HuH-7 (cell line): ENCODE results near the gene ARHGAP31.

Experiments used
- DNase-seq: peaks from one replicate; pipeline ENCODE4 v3.0.0; 2011; ENCODE audit warnings: low spot score

Gene ARHGAP31

GRCh38 chr3:119382134-119382533 is 88.0 kb downstream of the ARHGAP31 start:
- DNase-seq: no peak

GRCh38 chr3:119388577-119388976 is 94.4 kb downstream of the ARHGAP31 start:
- no peak for DNase-seq

DNA sequence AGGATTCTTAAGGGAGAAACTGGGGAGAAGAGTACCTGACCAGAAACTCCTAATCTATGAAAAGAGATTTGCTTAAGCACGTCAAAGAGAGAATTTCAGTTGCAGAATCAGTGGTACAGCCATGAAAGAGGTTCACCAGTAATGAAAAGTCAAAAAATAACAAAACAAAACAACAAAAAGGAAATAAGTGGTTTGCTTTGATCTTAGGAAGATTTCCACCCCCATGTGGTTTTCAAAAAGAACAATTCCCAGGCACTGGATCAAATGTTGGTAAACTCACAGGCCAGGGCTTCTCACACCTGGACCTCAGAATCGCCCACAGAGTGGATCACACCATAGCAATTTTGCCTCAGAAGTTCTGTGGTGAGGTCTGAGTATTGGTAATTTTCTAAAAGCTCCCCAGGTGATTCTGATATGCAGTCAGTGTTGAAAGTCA is 101.8 kb downstream of the ARHGAP31 start:
- no peak for DNase-seq

- DNase-seq: no peak
Observed at GRCh38 chr3:119396870-119397269, 102.7 kb downstream of the ARHGAP31 start.

- DNase-seq: no peak
Observed at GRCh38 chr3:119400466-119400865, 106.3 kb downstream of the ARHGAP31 start.

GRCh38 chr3:119401069-119401468 is 106.9 kb downstream of the ARHGAP31 start:
- DNase-seq: no peak

DNA sequence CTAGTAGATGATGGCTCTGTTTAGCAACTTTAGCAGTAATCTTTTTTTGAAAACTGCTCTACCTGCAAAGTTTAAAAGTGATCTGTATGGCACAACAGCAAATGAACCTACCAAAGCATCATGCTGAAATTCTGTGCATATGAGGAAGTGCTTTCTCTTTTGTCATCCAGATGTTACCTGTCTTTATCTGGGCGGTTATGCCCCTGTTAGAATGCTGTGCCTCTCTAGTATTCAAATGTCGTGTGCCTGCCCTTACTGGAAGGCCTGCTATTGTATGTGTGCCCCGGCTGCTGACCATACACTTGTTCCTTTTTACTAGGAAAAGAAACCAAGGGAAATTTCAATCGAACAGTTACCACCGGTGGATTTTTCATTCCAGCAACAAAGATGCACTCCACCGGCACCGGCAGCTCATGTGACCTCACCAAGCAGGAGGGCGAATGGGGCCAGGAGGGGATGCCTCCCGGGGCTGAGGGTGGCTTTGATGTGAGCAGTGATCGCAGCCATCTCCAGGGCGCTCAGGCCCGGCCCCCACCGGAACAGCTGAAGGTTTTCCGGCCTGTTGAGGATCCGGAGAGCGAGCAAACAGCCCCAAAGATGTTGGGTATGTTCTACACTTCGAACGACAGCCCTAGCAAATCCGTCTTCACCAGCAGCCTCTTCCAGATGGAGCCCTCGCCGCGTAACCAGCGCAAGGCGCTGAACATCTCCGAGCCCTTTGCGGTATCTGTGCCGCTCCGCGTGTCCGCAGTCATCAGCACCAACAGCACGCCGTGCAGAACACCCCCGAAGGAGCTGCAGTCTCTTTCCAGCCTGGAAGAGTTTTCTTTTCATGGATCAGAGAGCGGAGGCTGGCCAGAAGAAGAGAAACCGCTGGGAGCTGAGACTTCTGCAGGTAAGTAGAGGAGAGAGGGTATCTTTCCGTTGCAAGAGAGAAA is 107.6 kb downstream of the ARHGAP31 start:
- DNase-seq: no peak

GRCh38 chr3:119402791-119403190 is 108.6 kb downstream of the ARHGAP31 start:
- no peak for DNase-seq

DNA sequence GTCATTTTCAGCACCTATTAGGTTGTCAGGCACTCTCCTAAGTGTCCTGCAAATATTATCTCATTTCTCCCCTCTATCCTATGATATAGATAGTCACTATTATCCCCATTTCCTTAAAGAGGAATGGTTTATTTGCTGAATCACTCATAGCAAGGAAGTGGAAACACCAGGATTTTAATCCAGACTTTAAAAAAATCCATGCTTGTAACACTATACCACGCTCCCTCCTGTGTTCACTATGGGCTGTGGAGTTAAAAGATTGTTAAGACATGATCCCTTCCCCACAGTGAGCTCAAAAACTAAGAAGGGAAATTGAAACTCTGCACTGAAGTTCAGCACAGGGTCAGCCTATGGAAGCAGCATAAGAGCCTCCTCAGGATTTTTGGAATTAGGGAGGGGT is 109.0 kb downstream of the ARHGAP31 start:
- DNase-seq: no peak

GRCh38 chr3:119405315-119405714 is 111.1 kb downstream of the ARHGAP31 start:
- DNase-seq: no peak

GRCh38 chr3:119408243-119408950 is 114.2 kb downstream of the ARHGAP31 start:
- no peak for DNase-seq

- no peak for DNase-seq
Observed at GRCh38 chr3:119409844-119410243, 115.7 kb downstream of the ARHGAP31 start.

- no peak for DNase-seq
Observed at GRCh38 chr3:119413603-119414280, 119.6 kb downstream of the ARHGAP31 start.

DNA sequence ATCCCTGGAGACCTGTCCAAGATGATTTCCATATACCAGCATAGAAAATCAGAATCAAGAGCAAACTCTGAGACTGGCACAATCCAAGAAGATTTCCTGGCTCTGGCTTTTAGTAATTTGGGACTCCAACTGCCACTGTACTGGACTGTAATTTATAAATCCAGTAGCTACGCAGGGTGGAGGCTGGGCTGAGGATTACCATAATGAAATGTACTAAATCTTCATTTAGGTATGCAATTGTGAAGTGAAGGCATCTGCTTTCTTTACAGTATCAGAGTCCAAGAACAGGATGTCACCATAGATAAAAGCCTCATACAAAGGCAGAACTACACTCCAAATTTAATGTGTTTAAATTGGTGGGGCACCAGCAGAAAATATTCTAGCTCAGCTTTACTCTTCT is 122.7 kb downstream of the ARHGAP31 start:
- no peak for DNase-seq

GRCh38 chr3:119417771-119418512 is 123.8 kb downstream of the ARHGAP31 start:
- DNase-seq: no peak

- no peak for DNase-seq
Observed at GRCh38 chr3:119418641-119419040, 124.5 kb downstream of the ARHGAP31 start.

DNA sequence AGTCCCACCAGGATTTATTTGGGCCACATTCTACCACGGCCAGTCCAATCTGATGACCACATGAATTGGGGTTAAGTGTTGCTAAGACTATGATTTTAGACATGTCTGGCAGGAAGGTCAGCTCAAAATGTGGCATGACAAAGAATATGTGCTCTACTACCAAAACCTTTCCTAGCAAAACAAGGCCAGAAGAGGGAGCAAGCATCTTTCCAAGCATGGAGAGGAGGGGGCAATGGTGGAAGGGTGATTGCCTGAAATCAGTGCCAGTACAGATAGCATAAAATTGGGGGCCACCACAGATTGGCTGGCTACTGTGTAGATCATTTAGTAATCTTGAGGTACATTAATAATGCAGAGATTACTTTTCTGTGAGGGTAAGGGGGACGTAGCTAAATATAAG is 126.0 kb downstream of the ARHGAP31 start:
- DNase-seq: no peak

GRCh38 chr3:119427669-119428068 is 133.5 kb downstream of the ARHGAP31 start:
- no peak for DNase-seq

DNA sequence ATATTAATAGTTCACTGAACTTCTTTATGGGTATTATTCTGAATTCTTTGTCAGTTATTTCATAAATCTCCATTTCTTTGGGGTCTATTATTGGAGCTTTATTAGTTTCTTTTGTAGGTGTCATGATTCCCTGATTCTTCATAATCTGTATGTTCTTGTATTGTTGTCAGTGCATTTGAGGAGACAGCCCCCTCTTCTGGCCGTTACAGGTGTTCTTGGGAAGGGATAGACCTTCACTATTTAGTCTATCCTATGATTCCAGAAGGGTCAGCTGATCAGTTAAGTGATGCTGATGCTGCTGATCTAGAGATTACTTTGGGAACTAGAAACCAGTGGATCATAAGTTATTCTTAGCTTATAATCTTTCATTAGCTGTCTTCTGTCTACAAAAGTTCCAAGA is 134.4 kb downstream of the ARHGAP31 start:
- no peak for DNase-seq

DNA sequence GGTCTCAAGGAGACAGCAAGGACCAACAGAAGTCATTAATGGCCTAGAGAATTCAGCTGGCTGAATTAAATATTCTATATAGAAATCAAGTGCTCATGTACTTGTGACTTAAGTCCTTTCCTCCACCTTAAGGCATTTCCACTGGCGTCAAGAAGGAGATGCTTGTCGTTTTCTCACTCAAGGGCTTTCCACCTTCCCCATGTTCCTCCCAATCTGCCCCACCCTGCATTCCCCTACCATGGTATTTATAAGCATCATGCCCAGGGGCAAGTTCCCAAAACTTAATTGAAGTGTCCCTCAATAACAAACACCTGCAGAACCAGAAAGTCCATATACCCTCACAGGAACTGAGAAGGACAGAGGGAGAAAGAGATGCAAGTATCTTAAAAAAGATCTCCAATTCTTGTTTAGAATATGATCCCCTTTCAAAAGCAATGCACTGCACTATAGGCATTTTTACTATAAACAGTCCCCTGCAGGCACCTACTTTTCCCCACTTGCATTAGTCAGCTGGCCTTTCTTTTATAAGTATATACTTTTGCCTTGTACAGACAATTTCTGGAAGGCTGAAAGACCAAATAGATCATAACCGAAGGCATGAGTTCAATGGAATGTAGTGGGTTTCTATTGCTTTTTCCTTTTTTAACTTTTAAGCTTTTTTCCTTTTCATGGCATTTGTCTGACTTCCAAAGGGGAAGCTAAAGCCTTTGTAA is 139.6 kb downstream of the ARHGAP31 start:
- no peak for DNase-seq

DNA sequence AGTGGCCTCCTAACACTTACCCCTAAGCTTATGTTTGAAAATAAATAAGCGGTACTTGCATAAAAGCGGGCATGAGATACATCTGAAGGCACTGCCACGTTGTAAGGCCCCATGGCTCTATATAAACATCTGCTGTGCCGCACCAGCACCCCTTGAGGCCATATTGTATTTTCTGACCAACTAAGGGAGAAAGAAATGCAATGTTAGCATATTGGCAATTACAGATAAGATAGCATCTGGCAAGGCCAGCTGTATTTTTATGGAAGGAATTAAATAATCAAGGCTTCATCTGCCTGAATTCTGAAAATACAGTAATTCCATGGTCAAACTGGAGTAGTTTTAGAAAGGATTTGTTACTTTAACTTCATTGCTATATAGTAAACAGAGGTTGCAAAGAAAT is 140.5 kb downstream of the ARHGAP31 start:
- DNase-seq: no peak
